Suppressor macrophage treated with lipopolysaccharide for 4 hours (primary cell): ENCODE measurements around the gene AHDC1.
"Not testable (repeated sequence)": the region's sequence is repeated elsewhere in the genome, so short reads cannot be mapped to it uniquely, and the experiment has no call there.

Experiments used
- DNase-seq: peaks from one replicate; pipeline ENCODE4 v3.0.0-alpha.2; 2020

The AHDC1 gene

DNA sequence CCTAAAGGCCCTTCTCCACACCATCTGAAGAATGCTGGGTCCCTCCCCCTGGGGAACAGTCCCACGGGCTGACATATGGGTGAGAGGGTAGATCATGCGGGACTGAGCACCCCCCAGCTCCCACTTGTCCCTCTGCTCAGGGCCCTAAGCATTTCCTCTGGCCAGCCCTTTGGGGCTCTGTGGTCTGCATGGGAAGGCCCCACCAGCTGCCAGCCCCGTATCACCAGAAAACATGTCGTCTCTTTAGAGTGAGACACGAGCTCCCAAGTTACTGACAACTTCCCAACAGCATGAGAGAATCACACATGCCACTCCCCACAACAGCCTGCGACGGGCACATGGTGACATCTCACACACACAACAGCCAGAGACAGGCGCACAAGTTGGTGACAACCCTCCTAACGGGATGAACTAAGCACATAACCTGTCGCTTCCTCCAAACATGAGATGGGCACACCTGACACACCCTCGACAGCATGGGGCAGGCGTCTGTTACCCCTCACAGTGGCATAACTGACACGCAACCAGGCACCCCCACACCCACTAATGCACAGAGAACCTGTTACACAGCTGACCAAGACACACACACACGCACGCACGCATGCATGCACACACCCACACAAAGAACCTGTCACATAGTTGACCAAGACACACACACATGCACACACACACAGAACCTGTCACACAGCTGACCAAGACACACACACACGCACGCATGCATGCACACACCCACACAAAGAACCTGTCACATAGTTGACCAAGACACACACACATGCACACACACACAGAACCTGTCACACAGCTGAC lies 41.2 kb downstream of the AHDC1 start:
- no peak for DNase-seq

DNA sequence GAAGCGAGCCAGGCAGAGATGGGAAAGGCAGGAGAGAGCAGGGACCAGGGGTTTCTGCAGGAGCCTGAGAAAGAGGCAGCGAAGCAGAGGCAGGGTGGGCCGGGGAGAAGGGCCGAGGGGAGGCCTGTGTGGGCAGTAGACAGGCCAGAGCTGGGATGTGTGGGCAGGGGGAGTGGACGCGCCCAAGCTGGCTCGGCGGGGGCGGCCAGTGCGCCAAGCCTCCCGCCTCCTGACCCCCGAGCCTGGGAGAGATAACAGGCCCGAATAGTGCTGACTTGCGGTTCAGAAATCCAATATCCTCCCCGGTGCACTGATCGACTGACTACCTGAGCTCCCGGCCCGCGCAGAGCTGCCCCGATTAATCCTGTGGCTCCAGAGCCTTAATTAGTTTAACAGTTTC lies 41.9 kb downstream of the AHDC1 start:
- no peak for DNase-seq

DNA sequence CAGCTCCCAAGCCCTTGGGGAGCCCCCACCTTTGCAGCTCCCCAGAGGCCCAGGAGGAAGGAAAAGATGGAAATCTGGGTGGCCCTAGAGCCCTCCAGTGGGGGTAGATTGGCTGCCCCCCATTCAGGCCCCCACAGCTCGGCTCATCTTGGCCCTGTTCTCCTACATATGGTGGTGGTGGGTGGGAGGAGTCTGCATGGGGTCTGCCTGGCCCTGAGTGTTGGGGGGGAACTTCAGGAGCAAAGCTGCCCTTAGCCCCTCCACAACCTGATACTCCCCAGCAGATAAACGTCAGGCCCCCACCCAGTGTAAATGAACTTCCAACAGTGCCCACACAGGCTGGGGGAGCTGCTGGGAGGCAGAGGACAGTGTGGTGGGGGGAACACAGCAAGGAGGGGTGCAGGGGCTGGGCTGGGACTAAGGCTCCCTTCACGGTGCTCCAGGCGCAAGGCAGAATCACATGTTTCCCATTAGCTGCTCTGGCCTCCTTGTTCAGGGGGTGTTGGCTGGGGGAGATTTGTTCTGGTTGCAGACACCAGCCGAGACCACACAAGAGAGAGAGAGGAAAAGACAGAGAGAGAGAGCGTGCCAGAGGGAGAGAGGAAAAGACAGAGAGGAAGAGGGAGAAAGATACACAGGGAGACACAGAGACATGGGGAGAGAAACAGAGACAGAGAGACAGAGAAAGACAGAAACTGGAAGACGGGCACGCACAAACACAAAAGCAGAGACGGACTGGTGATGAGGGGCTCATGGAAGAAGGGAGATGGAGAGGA lies 42.6 kb downstream of the AHDC1 start:
- DNase-seq: no peak

DNA sequence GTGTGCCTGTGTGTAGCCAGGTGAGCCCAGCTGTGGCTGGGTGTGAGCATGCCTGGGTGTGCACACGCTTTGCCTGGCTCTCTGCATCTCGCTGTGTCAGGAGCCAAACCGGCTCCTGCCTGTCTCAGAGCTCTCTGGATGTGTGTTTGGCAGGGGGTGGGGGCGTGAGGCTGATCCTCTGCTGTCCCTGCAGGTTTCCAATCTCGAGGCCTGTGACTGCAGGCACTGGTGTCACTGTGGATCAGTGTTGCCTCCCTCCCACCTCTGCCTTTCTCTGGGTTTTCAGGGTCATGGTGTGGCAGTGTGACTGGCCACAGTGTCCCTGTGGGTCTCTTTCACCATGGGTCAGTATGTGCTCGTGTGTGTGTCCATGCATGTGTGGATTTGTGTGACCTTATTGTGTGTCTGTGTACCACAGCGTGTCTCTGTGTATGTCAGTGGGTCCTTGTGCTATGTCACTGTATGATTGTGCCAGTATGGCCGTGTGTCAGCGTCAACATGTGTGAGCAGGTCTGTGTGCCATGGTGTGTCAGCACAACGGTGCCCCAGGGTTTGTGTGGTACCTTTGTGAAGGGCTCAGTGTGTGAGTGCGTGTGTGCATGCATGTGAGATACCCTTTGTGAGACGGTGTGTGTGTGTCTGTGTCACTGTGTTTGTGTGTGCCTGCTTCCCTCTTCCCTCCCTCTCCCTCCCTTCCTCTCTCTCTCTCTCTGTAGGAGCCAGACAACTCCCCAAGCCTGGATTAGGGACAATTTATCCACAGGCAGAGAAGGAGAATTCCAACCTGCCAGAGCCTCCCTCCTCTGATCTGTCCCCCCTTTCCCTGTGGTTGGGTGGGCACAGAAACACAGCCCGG lies 43.4 kb downstream of the AHDC1 start:
- DNase-seq: no peak

DNA sequence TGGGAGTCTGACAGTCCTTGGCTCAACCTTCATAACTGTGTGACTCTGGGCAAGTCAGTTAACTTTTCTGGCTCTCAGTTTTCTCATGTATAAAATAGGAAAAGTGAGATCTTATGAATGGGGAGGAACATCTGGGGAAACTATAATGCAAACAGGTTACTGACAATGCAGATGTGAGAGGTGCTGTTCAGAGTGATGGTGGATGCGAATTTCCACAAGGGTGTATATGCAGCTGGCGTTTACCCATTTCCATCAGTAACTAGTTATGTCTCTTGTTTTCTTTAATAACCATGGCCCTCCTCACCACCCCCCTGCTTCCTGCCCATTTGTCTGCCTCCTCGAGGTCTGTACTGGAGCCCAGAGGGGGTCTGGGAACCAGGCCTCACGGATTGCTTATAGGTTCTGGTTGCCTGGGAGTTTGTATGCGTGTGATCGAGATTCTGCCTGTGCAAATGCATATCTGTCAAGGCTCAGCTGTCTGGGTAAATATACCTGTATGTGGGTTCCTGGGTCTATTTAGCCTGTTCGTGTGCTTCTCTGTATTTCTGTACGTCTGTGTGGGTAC lies 44.4 kb downstream of the AHDC1 start:
- no peak for DNase-seq

DNA sequence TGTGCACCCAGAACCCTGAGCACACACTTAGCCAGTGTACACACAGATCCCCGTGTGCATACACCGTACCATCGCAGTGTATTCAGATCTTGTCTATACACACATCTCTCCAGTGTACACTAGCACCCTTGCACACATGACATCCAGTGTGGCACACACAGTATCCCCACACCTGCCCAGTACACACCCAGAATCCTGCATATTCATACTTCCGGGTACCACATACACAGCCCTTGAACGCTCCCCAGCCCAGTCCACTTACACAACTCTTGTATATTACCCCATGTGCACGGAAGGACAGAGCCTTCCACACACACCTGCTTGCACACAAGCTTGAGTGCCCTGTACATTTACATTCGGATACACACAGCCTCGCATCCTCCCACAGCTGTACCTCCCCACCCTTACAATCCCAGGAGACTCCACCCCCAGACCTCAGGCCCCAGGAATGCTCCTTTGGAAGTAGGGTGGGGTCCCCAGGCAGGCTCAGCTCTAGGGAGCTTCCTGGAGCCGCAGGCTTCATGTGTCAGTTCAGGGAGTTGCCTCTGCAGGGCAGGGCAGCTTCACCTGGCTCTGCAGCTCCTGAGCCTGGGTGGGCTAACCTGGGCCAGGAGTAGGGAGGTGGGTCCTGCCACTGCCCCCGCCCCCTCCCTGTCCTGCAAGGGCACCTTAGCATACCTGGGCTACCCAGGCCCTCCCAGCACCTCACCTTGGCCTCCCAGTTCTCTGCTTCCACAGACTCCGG lies 46.2 kb downstream of the AHDC1 start:
- no peak for DNase-seq

DNA sequence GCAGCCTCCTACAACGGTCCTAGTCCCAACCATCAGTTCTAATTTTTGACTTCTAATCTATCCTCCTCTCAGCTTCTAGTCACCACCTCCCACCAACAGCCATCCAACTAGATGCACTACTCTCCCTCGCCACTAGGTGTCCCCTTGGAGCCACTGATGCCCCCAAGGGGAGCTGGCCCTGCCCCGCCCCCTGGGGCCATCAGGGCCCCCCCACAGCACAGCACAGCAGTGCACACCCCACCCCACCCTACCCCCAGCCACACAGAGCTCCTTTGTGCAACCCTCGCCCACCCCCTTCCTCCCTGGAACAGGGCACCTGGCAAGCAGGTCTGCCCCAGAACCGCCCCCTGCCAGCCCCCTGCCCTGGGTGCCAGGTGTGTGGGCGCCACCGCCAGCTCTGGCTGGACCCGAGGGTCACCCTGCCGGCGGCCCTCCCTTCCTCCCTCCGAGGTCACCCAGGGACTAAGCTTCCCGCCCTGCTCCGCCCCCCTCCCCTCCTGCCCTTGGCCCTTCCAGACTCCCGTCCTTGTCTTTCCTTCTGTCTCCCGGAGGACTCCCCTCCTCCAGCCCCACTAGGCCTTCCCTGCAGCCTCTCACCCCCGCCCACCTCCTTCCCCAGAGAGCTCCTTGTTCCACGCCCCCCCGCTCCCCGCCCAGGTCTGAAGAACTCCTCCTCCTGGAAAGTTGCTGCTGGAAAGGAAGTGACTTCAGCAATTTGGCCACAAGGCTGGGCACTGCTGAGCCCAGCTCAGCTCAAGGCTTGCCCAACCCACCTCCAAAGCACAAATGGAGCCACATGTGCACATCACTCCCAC lies 47.0 kb downstream of the AHDC1 start:
- peak; percentile 95 for DNase-seq

DNA sequence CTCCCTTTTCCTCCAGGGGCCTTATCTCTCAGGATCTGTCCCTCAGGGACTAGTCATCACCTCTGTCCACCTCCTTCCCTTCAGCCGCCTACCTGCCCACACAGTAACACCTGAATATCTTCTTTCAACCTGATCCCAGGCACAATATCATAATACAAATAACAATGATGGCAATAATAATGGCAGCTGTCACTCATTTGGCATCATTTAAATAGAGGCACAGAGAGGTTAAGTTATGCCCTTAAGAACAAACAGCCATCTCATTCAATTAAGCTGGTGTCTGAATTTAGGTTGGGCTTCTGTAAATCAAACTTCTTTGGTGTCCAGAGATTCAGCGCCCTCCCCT lies 47.5 kb downstream of the AHDC1 start:
- no peak for DNase-seq

DNA sequence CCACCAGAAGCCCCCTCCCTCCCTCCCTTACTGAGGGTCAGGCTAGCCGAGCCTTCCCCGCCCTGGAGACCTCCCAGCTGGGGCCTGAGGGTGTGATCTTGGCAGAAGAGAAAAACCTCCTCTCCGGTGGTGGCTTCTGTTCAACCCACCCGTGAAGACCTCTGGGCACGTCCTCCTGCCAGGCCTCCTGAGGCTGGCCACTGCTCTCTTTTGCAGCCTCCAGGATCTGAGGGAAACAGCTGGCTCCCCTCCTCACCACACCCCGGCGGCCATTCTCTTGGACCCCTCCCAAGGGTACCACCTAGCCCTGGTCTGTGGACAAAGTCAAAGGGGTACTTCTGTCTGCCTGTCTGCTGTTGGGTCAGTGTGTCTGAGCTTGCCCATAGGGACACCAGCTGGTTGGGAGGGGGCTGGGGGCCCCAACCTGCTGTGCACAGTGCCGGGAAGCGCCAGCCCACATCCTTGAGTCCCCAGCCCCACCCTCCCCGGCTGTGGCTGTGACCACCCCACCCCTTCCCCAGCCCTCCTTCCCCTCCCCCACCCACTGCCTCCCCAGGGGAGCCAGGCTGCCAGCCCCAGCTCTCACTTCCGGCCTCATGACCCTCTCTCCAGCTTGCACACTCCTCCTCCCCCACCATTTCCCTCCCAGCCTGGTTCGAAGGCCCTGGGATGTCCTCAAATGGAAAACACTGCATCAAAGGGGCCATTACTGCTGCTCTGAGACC lies 48.1 kb downstream of the AHDC1 start:
- DNase-seq: no peak

DNA sequence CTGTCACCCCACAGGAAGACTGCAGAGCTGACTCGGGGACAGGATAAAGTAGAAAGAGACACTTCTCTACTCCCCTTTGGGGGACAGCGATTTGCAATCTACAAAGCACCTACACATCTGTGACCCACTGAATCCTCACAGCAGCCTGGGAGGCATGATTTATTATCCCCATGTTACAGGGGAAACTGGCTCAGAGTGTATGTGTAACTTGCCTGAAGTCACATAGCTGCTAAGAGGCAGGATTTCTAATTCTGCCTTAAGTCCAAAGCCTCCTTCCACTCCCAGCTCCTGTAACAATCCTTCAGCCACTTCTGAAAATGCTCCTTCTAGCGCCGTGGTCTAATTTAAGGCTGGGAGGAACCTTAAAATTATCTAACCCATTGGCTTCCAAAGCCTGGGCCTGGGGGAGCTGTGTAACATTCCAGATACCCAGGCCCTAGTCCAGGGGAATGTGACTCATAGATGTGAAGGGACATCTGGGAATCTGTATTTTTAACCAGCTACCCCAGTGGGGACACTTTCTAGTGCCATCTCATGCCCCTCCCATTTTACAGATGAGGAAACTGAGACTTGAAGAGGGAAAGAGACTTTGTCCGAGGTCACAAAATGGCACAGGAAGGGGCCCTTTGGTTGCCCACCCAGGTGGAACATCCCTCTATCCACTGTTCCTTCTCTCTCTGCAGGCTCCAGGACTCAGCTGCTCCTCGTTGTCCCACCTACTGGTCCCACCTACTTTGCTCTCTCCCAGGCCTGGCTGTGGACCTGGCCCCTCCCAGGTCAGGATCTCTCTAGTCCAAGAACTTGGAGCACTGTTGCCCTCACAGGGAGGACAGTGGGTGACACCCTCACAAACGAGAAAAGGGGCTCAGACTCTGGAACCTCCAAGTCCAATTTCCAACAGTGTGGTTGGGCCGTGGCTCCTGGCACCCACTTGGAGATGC lies 48.9 kb downstream of the AHDC1 start:
- no peak for DNase-seq

DNA sequence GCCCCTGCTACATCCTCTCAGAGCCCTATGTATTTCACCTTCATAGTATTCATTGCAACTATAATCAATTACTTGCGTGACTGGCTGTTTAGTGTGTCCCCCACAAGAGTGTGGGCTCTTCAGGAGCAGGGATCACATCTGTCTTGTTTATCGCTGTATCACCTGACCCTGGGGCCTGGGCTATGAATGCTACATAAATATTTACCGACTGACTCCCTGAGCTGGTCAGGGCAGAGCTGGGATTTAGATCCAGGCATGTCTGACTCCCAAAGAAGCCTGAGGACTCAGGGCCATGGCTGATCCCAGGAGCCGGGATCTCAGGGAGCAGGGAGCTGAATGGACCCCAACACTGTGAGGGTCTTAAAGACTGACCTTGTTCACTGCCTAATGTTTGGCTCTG lies 49.7 kb downstream of the AHDC1 start:
- DNase-seq: no peak

DNA sequence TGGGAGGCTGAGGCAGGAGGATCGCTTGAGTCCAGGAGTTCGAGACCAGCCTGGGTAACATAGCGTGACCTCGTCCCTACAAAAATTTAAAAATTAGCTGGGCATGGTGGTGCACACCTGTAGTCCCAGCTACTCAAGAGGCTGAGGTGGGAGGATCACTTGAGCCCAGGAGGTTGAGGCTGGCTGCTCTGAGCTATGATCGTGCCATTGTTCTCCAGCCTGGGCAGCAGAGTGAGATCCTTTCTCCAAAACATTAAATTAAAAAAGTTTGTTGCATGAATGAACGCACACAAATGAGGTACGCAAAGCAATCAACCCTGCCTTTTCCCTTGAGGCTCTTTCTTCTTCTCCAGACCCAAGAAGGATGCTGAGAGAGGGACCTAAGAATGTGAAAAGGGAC lies 50.1 kb downstream of the AHDC1 start:
- not testable (repeated sequence) for DNase-seq

DNA sequence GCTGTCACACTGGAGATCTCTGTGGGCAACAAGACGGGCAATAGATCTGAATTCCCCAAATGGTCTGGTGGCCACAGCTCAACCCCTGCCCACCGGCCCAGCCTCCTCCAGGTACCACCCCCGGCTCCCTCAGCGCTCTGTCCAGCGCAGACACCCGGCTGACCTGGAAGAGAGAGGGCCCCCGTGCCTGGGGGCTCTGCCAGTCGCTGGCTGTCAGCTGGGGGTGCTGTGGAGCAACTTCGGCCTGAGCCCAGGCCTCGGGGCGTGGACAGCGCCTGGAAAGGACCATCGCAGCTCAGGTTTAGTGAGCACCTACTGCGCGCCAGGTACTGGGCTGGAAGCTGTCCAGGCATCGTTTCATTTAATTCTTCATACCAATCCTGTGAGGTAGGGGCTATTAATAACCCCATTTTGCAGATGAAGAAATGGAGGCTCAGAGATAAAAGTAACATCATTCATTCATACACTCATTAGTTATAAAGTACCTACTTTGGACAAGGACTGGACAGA lies 51.0 kb downstream of the AHDC1 start:
- no peak for DNase-seq

DNA sequence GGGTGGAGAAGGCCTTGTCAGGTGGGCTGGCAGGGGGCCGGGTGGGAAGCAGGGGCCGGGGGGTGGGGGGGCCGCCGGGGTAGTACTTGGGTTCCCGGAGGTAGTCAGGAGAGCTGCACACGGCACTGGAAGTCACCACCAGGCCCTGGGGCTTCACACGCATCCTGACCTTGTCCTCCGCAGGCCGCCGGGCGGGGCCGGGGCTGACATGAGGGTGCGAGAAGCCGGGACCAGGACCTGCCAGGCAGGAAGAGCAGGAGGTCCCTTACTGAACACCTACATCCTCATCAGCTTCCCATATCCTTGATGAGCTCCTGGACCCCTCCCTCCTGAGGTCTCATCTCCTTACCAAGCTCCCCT lies 52.0 kb downstream of the AHDC1 start:
- no peak for DNase-seq

DNA sequence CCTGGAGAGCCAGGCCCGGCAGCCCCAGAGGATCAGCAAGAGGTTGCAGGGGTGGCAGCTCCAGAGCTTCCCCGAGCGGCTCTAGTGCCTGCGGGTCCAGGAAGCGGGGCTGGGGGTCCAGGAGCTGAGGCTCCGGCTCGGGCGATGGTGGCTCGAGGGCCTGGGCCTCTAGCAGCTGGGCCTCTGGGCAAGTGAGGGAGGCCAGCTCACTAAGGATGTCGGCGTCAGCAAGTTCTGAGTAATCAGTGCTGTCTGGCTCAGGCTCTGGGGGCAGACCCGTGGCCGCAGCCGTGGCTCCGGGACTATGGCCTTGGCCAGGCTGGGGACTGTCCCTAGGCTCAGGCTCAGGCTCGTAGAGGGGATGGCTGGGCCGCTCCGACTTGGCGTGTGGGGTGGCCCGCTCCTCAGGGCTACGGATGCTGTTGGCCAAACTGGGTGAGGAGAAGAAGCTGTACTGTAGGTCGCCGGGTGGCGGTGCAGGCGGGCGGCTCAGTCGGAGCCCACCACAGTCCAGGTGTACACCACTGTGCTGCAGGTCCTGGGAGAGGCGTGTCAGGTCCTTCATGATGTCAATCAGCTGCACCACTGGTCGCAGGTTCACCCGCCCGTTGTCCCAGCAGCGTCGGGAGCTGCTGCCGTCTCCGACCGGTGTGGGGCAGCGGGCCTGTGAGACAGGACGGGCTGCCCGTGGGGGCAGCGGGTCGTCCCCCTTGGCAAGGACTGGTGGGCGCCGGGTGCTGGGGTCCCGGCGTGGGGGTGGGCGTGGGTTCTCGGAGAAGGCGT lies 52.6 kb downstream of the AHDC1 start:
- no peak for DNase-seq

DNA sequence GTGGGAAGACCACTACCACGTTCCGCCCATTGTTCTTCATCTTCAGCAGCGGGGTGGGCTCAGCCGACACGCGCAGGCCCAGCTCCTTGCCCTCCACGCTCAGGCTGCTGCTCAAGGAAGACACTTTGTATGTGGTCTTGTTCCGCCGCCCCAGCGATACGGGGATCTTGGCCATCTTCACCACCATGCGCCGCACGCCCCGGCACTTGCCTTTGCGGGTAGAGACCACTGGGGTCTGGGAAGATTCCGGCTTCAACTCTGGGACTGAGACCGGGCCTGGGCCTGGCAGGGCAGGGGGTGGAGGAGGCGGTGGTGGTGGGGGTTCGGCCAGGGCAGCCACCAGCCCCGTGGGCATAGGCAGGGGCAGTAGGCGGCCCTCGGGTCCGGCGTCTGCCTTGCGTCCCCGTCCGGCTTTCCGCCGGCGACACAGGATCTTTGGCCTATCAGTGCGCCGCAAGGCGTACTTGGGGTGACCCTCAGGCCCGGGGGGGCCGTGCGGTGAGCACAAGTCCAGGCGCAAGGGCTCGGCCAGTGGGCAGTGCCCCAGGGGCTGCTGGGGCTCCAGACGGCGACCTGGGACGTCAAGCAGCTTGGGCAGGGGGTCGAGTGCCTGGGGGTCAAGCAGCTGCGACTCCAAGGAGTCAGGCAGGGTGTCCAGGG lies 53.3 kb downstream of the AHDC1 start:
- DNase-seq: no peak

DNA sequence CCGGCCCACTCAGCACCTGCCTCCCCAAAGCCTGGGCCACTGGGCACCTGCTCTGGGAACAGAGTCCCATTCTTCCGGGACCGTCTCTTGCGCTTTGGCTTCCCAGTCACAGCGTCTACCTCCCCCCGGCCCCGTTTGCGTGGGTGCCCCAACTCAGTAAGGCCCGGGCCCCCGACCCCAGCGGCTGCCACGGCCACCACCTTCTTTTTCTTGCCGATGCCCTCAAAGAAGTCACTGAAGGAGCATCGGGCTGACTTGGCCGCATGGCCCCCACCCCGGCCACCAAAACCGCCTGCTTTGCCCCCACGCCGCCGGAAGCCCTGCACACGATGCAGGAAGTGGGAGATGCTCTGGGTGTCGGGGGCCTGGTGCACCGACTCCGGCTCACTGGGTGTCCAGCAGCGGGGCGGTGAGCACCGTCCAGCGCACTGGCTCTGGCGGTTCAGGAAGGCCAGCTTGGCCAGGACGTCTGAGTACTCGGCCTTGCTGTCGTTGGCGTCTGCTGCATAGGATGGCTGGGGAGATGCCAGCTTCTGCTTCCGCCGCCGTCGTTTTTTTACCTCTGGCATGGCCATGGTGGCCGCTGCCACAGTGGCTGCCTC lies 54.0 kb downstream of the AHDC1 start:
- DNase-seq: no peak
